ENCODE data around the gene ASXL2.
"Not testable (repeated sequence)": the region's sequence is repeated elsewhere in the genome, so short reads cannot be mapped to it uniquely, and the experiment has no call there.

The ASXL2 gene

DNA sequence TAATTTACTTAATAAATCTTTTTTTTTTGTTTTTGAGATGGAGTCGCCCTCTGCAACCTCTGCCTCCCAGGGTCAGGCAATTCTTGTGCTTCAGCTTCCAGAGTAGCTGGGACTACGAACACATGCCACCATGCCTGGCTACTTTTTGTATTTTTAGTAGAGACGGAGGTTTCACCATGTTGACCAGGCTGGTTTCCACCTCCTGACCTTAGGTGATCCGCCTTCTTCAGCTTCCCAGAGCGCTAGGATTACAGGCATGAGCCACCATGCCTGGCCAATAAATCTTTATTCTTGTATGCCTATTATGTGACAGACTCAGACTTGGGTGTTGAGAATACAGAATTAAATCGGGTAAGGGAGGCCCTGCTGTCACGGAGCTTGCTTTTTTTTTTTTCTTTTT lies 16.7 kb upstream of the ASXL2 start:
- in situ Hi-C loops (cut with MboI; ENCODE audit: low pct_unique_long_range_greater_than_20kb, low sequenced_read_pairs), result no loop called here
- DNase-seq, result no peak

GRCh38 chr2:25894135-25894830 lies 16.0 kb upstream of the ASXL2 start:
- in situ Hi-C loops (cut with MboI; ENCODE audit: low pct_unique_long_range_greater_than_20kb, low sequenced_read_pairs), result no loop called here
- no peak for DNase-seq

GRCh38 chr2:25891672-25892071 lies 13.4 kb upstream of the ASXL2 start:
- DNase-seq, result no peak
- in situ Hi-C loops (cut with MboI; ENCODE audit: low pct_unique_long_range_greater_than_20kb, low sequenced_read_pairs), result no loop called here

DNA sequence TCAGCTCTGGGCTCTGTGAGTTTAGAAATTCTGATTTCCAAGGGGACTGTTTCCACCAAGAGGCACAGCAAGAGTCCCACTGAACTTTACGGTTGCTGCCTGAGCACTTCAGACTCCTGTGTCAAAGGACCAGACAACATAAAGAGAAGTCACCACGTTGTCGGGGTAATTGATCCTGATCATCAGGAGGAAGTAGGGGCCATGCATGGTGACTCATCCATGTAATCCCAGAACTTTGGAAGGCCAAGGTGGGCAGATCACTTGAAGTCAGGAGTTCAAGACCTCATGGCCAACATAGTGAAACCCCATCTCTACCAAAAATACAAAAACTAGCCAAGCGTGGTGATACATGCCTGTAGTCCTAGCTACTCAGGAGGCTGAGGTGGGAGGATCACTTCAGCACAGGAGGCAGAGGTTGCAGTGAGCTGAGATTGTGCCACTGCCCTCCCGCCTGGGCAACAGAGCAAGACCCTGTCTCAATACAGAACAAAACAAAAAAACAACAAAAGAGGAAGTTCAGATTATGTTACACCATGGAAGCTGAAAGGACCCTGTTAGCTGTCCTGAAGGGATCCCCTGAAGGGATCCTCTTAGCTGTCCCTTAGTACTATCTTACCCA lies 9.4 kb upstream of the ASXL2 start:
- DNase-seq, result peak; percentile 16
- in situ Hi-C loops (cut with MboI; ENCODE audit: low pct_unique_long_range_greater_than_20kb, low sequenced_read_pairs), result no loop called here

DNA sequence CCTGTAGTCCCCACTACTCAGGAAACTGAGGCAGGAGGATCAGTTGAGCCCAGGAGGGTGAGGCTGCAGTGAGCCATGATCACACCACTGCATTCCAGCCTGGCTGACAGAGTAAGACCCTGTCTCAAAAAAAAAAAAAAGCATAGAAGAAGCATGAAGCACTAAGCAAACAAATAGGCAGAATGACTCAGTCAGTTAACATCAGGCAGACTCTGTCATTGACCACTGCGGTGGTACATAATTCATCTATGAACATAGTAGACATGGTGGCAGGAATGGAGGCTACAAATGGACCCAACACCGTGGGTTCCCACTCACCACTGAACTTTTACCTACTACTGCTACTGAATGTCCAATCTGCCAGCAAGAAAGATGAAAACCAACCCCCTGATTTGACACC lies 7.6 kb upstream of the ASXL2 start:
- in situ Hi-C loops (cut with MboI; ENCODE audit: low pct_unique_long_range_greater_than_20kb, low sequenced_read_pairs), result no loop called here
- DNase-seq, result no peak

DNA sequence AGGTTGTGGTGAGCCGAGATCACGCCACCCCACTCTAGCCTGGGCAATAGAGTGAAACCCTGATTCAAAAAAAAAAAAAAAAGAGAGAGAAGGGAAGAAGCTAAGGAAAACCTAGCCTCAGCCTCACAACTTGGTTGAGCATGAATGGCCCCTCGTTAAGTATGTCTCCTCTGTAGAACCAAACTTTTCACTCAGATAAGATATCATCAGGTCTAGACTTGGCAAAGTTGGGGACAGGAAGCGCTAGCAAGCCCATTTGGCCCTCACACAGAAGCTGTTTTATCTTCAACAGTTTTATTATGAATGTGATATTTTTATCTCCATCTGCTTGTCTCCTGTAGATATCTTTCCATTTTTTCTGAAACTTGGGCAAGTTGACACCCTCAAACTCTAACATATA lies 3.5 kb upstream of the ASXL2 start:
- in situ Hi-C loops (cut with MboI; ENCODE audit: low pct_unique_long_range_greater_than_20kb, low sequenced_read_pairs), result no loop called here

DNA sequence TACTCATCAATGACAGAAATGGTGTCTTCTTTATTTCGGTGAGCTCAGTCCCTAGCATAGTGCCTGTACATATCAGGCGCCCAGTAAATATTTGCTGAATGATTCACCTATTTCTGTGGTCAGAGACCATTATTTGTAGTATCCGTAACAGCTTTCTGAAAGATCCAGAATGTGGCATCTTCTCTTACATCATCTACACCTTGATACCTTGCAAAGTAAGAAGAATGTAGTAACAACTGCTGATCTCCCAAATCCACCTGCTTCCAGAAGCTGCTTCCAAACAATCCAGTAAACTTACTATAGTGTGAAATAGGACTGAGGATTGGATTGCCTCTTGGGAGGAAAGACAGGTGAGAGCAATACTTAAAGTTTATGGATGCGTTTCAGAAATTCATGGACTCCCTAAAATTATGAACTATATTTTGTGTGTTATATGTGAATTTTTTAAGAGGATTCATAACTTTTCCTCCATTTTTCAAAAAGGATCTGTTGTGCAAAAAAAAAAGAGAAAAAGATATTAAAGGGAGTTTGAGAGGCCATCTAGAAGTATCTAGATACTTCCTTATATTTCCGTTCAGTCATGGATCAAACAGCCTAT lies 945 bp upstream of the ASXL2 start:
- in situ Hi-C loops (cut with MboI; ENCODE audit: low pct_unique_long_range_greater_than_20kb, low sequenced_read_pairs), result no loop called here
- no peak for DNase-seq

More for the DNA sequence above, 3.5 kb upstream of the ASXL2 start:
- no peak for DNase-seq

GRCh38 chr2:25877431-25878360 lies 591 bp downstream of the ASXL2 start:
- in situ Hi-C loops (cut with MboI; ENCODE audit: low pct_unique_long_range_greater_than_20kb, low sequenced_read_pairs), result no loop called here

GRCh38 chr2:25872134-25872533 lies 6.2 kb downstream of the ASXL2 start:
- in situ Hi-C loops (cut with MboI; ENCODE audit: low pct_unique_long_range_greater_than_20kb, low sequenced_read_pairs), result no loop called here
- no peak for DNase-seq

More at GRCh38 chr2:25877431-25878360, 591 bp downstream of the ASXL2 start:
- peak; percentile 81 for DNase-seq

DNA sequence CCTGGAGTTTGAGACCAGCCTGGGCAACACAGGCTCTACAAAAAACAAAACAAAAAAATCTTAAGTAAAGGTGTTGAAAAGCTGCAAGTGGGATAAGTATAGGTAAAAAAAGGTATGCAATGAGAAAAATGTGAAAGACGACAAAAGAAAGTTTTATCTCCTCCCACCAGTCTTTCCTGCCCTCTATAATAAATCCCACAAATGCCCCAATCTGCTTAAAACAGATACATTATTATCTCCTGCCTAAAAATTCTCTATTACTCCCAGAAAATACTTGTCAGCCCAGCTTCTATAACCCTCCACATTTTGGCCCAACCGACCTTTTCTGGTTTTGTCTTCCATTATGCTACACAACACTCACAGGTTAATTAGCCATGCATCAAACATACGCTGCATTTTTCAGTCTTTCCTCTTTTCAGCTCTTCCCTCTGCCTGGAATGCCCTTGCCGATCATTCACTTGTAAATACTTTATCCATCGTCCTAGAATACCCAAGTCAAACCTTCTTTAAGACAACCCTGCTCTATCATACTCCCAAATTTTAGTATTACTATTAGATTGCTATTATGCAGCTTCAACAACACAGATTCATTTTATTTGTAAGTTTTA lies 10.8 kb downstream of the ASXL2 start:
- DNase-seq, result no peak

GRCh38 chr2:25856377-25856776 lies 21.9 kb downstream of the ASXL2 start:
- no peak for DNase-seq
- in situ Hi-C loops (cut with MboI; ENCODE audit: low pct_unique_long_range_greater_than_20kb, low sequenced_read_pairs), result no loop called here

More for the DNA sequence above, 10.8 kb downstream of the ASXL2 start:
- in situ Hi-C loops (cut with MboI; ENCODE audit: low pct_unique_long_range_greater_than_20kb, low sequenced_read_pairs), result no loop called here

DNA sequence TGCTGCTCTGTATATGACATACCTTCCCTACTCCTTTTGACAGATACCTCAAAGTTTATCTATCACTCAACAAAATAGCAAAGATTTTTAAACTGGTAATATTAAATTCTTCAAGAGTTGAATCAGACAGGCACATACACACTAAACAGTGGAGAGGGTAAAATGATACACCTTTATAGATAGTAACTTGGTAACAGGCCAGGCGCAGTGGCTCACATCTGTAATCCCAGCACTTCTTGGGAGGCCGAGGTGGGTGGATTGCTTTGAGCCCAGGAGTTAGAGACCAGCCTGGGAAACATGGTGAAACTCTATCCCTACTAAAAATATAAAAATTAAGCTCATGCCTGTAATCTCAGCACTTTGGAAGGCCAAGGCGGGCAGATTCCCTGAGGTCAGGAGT lies 23.2 kb downstream of the ASXL2 start:
- DNase-seq, result no peak
- in situ Hi-C loops (cut with MboI; ENCODE audit: low pct_unique_long_range_greater_than_20kb, low sequenced_read_pairs), result no loop called here

DNA sequence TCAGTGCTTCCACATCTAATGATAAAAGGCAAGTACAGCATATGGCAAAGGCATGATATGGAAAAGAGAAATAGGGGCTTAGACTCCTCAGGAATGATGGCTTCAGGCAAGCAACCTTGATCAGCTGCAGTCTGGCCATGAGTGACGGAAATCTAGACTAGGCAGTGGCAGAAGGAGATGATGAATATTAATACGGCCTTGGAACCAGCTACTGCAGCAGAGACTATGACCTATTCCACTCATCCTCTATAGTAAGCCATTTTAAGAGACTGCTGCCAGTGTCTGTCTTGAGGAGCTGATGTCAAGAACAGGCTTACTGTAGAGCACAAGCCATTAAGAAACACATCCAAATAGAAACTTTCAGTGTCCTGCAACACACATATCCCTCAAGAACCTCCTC lies 23.7 kb downstream of the ASXL2 start:
- in situ Hi-C loops (cut with MboI; ENCODE audit: low pct_unique_long_range_greater_than_20kb, low sequenced_read_pairs), result no loop called here
- DNase-seq, result no peak

DNA sequence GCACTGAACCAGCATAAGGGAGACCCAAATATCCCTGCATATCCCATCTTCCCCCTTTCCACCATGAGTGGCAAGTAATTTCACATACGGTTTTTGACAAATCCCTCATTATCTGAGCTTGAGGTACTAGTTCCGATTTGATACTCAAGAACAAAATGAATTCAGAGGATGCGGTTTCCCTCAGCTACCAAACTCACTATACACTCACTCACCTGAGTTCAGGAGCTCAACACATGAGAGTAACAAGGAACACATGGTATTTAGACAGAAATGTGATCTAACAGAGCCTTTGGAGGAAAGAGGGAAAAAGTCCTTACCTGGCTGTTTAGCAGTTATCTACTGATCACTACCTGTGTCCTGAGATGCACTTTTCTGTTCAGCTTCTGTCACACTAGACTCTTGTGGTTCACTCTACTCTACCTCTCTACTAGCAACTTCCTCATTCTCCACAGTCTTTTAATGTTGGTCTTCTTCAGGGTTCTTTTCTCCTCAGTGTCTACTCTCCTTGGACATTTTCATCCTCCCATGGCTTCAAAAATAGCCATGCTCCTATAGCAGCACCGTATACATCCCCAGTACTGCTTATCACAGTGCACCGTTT lies 25.1 kb downstream of the ASXL2 start:
- DNase-seq, result peak; percentile 68
- in situ Hi-C loops (cut with MboI; ENCODE audit: low pct_unique_long_range_greater_than_20kb, low sequenced_read_pairs), result no loop called here

DNA sequence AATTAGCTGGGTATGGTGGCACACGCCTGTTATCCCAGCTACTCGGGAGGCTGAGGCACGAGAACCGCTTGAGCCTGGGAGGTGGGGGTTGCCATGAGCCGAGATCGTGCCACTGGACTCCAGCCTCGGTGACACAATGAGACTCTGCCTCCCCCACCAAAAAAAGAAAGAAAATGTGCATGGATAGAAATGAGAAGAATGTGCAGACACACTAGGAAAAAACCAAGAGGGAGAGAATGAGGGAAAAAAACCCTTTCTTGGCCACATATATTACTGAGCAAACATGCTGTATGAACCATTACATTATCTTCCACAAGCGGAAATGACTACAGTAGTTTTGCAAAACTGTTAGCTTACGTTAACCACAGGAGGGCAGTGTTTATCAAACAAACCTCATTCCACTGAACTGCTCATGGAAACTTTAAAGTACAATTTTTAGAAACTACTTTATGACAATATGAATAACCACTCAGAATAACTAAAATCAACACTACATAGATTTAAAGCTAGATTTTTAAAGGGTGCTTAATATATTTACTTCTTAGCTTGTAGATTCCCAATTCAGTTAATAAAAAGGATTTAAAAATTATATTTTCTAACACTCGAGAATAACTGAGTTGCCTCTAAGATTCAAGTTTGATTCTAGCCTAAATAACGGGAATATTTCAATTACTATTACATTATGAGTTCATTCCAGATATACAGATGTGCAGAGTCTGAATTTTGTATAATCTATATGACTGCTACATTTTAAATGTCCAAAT lies 26.4 kb downstream of the ASXL2 start:
- in situ Hi-C loops (cut with MboI; ENCODE audit: low pct_unique_long_range_greater_than_20kb, low sequenced_read_pairs), result no loop called here
- DNase-seq, result peak; percentile 91

DNA sequence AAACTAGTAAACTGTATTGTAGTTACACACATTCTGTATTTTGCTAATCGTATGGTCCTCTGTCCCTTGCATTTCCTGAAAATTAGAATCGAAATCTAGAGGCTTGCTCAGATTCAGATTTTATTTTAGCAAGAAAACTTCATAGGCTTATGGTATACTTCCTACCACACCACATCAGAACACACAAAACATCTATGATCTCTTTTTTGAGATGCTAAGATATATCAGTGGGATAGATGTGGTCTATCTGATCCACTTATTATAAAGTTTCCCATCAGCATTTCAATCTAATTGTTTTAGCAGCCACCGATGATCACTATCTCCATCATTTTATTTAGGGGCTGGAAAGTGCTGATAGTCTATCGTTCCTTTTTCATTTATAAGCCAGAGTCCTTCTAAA lies 27.9 kb downstream of the ASXL2 start:
- in situ Hi-C loops (cut with MboI; ENCODE audit: low pct_unique_long_range_greater_than_20kb, low sequenced_read_pairs); DNase-seq: not testable (repeated sequence)

GRCh38 chr2:25849350-25849749 lies 28.9 kb downstream of the ASXL2 start:
- DNase-seq; in situ Hi-C loops (cut with MboI; ENCODE audit: low pct_unique_long_range_greater_than_20kb, low sequenced_read_pairs): not testable (repeated sequence)

- DNase-seq, result no peak
- in situ Hi-C loops (cut with MboI; ENCODE audit: low pct_unique_long_range_greater_than_20kb, low sequenced_read_pairs), result no loop called here
Measured at GRCh38 chr2:25845843-25846505, 32.3 kb downstream of the ASXL2 start.

Data from KBM-7 (cell line).